Caco-2 (cell line): Measurements from ENCODE around the gene LIPM. TPM values are rescaled to one million over a fixed set of nuclear protein-coding genes. Genes with fewer than 3 reads are reported as not detected.
"Not testable (repeated sequence)": the region's sequence is repeated elsewhere in the genome, so short reads cannot be mapped to it uniquely, and the experiment has no call there.

Experiments
- BruUV-seq: library from RNA; stranded (reverse); fragments of 400-500 nt; replicated peaks from 2 replicates; lab custom pipeline; 2021; lab: Mats Ljungman, UMichigan
- CTCF ChIA-PET: fragments of 300-600 bp; sonication (Branson Sonifier 250); formaldehyde crosslinking; loops from one replicate; lab custom pipeline; 2022; ENCODE audit warnings: antibody characterized with exemption; lab: Charles Lee
- POLR2A ChIA-PET: fragments of 300-600 bp; sonication (Branson Sonifier 250); formaldehyde crosslinking; loops from one replicate; lab custom pipeline; 2022; ENCODE audit warnings: antibody characterized with exemption; lab: Charles Lee
- DNase-seq, 2 experiments: peaks; one replicate each; pipeline versions ENCODE4 v3.0.0 to v3.0.0-alpha.2; 2020 to 2022
- H3K27me3 ChIP-seq: replicated peaks from 2 replicates; pipeline ENCODE4 v1.6.0; 2011; ENCODE audit warnings: low read length; ENCODE audit not compliant: control insufficient read depth, insufficient read depth
- H3K36me3 ChIP-seq: 2 replicates; pipeline ENCODE4 v1.5.1; 2011; ENCODE audit warnings: low read length; ENCODE audit not compliant: control insufficient read depth, insufficient read depth
- H3K4me1 ChIP-seq: fragments of 250-450 bp; sonication (Bioruptor Pico); 2 replicates; pipeline ENCODE4 v1.5.1; 2020; ENCODE audit warnings: mild to moderate bottlenecking
- H3K4me3 ChIP-seq: 2 replicates; pipeline ENCODE4 v1.5.1; 2011; ENCODE audit warnings: low read depth, mild to moderate bottlenecking, control low read depth, low read length
- H3K9me3 ChIP-seq: fragments of 250-450 bp; sonication (Bioruptor Pico); 2 replicates; pipeline ENCODE4 v1.5.1; 2020; ENCODE audit warnings: mild to moderate bottlenecking, moderate library complexity
- H3K27ac Mint-ChIP-seq: one replicate; pipeline ENCODE4 v1.8.0; 2022; ENCODE audit warnings: mixed read lengths; ENCODE audit not compliant: unreplicated experiment
- H3K27me3 Mint-ChIP-seq: one replicate; pipeline ENCODE4 v1.8.0; 2022; ENCODE audit warnings: mixed read lengths; ENCODE audit not compliant: insufficient read depth, unreplicated experiment
- H3K36me3 Mint-ChIP-seq: one replicate; pipeline ENCODE4 v1.8.0; 2022; ENCODE audit warnings: mild to moderate bottlenecking, mixed read lengths; ENCODE audit not compliant: insufficient read depth, unreplicated experiment
- H3K4me1 Mint-ChIP-seq: one replicate; pipeline ENCODE4 v1.8.0; 2022; ENCODE audit warnings: low read depth, mixed read lengths; ENCODE audit not compliant: unreplicated experiment
- H3K4me3 Mint-ChIP-seq: one replicate; pipeline ENCODE4 v1.8.0; 2022; ENCODE audit warnings: mild to moderate bottlenecking, moderate library complexity, mixed read lengths; ENCODE audit not compliant: unreplicated experiment
- H3K9me3 Mint-ChIP-seq: one replicate; pipeline ENCODE4 v1.8.0; 2022; ENCODE audit warnings: mixed read lengths; ENCODE audit not compliant: unreplicated experiment
- CTCF ChIP-seq, 2 experiments: fragments of 200-600 bp in 1 of 2; IDR thresholded peaks; 1 replicate in 1 of 2; 2 replicates in 1 of 2; pipeline versions ENCODE4 v1.5.1 to v1.8.0; 2011 to 2022; ENCODE audit warnings: antibody characterized with exemption in 1 of 2, control low read depth in 1 of 2, inconsistent platforms in 1 of 2, low read depth in 1 of 2, low read length in 1 of 2, mild to moderate bottlenecking in 1 of 2, moderate library complexity in 1 of 2; ENCODE audit not compliant: insufficient read depth in 1 of 2, severe bottlenecking in 1 of 2, unreplicated experiment in 1 of 2
- intact Hi-C: fragments of 100-400 bp; cut with micrococcal nuclease; formaldehyde crosslinking; loops from one replicate; pipeline ENCODE4 v1.10.0; 2022; ENCODE audit not compliant: unreplicated experiment
- total RNA-seq: library from RNA; stranded (reverse); gene quantifications from 2 replicates; pipeline ENCODE4 v1.2.3, GENCODE V29; 2022

The LIPM gene
- total RNA-seq, 1 experiment from 2014 or later, result not detected

GRCh38 chr10:88835910-88836221 lies 33.3 kb downstream of the LIPM start:
- intact Hi-C loops, result loop anchor here (1.0 to 5.0 kb wide), 5 partner anchors 29 to 376 kb away; partner anchors contain the start of gene STAMBPL1
- H3K9me3 Mint-ChIP-seq, result peaks cover 17% of the 10 kb centered on the region
- no peaks in the 10 kb centered on the region for H3K36me3 ChIP-seq

GRCh38 chr10:88837632-88838031 lies 35.1 kb downstream of the LIPM start:
- H3K36me3 Mint-ChIP-seq, H3K4me3 ChIP-seq, H3K27me3 ChIP-seq, H3K27me3 Mint-ChIP-seq, POLR2A ChIA-PET, H3K36me3 ChIP-seq, H3K4me1 Mint-ChIP-seq, H3K9me3 Mint-ChIP-seq, H3K4me3 Mint-ChIP-seq, DNase-seq, H3K27ac Mint-ChIP-seq, H3K9me3 ChIP-seq, BruUV-seq: not testable (repeated sequence)
- intact Hi-C loops, result loop anchor here (5.0 kb wide), 2 partner anchors 45 to 375 kb away; partner anchors contain the start of gene STAMBPL1
- CTCF ChIA-PET, result interaction anchor here (0.8 to 2.8 kb wide), 2 partner anchors 94 to 95 kb away, joined by 5 to 19 read pairs; no protein-coding TSS in a partner anchor
- H3K4me1 ChIP-seq, result peaks cover 16% of the 10 kb centered on the region

More at GRCh38 chr10:88835910-88836221, 33.3 kb downstream of the LIPM start:
- H3K4me3 ChIP-seq, result no peak overlapping the region
- POLR2A ChIA-PET, result no interaction called here
- DNase-seq, result no peak
- Mint-ChIP-seq H3K4me3 (no peak overlapping the region), H3K27me3 (no peaks in the 10 kb centered on the region), H3K4me1 (peaks cover 7% of the 10 kb centered on the region), H3K27ac (no peak overlapping the region), H3K36me3 (no peaks in the 10 kb centered on the region)
- H3K27me3 ChIP-seq, result no peaks in the 10 kb centered on the region
- no peaks in the 10 kb centered on the region for H3K9me3 ChIP-seq
- BruUV-seq, result no TSS peak
- peaks cover 24% of the 10 kb centered on the region for H3K4me1 ChIP-seq
- no peak for TF ChIP-seq CTCF (IDR thresholded peaks at IDR 0.05; ENCODE audit: insufficient read depth in 1 of 2, low read depth in 1 of 2, low read length in 1 of 2, severe bottlenecking in 1 of 2, unreplicated experiment in 1 of 2)
- CTCF ChIA-PET, result interaction anchor here (1.1 to 2.8 kb wide), 2 partner anchors 97 to 99 kb away, joined by 4 to 19 read pairs; no protein-coding TSS in a partner anchor

GRCh38 chr10:88838766-88839350 lies 36.3 kb downstream of the LIPM start:
- Mint-ChIP-seq H3K4me3 (no peak overlapping the region), H3K27ac (no peak overlapping the region), H3K4me1 (no peaks in the 10 kb centered on the region), H3K27me3 (peaks cover 7% of the 10 kb centered on the region), H3K36me3 (no peaks in the 10 kb centered on the region), H3K9me3 (no peaks in the 10 kb centered on the region)
- Histone ChIP-seq H3K9me3 (no peaks in the 10 kb centered on the region), H3K4me1 (peaks cover 12% of the 10 kb centered on the region), H3K4me3 (no peak overlapping the region), H3K27me3 (no peaks in the 10 kb centered on the region), H3K36me3 (no peaks in the 10 kb centered on the region)
- intact Hi-C loops, result loop anchor here (5.0 kb wide), 2 partner anchors 43 to 373 kb away; partner anchors contain the start of gene STAMBPL1
- CTCF ChIA-PET, result no interaction called here
- no TSS peak for BruUV-seq
- TF ChIP-seq CTCF (IDR thresholded peaks at IDR 0.05; ENCODE audit: insufficient read depth in 1 of 2, low read depth in 1 of 2, low read length in 1 of 2, severe bottlenecking in 1 of 2, unreplicated experiment in 1 of 2), result no peak
- POLR2A ChIA-PET, result no interaction called here
- no peak for DNase-seq
